Mucosa of gallbladder (tissue), 1 donor: ENCODE measurements around the gene SLC43A1. TPM values are rescaled to one million over a fixed set of nuclear protein-coding genes. Genes with fewer than 3 reads are reported as not detected.
"Not testable (repeated sequence)": the region's sequence is repeated elsewhere in the genome, so short reads cannot be mapped to it uniquely, and the experiment has no call there.

ENCODE experiments used
- DNase-seq: peaks from one replicate; pipeline ENCODE4 v3.0.0-alpha.2; 2020; ENCODE audit warnings: low spot score
- total RNA-seq: library from RNA; stranded (reverse); gene quantifications from one replicate; pipeline ENCODE4 v1.2.1, GENCODE V29; 2021
- donor health status: DM: no; HTN: no; CAD: no.

Gene SLC43A1
- total RNA-seq: 89.5 TPM

DNA sequence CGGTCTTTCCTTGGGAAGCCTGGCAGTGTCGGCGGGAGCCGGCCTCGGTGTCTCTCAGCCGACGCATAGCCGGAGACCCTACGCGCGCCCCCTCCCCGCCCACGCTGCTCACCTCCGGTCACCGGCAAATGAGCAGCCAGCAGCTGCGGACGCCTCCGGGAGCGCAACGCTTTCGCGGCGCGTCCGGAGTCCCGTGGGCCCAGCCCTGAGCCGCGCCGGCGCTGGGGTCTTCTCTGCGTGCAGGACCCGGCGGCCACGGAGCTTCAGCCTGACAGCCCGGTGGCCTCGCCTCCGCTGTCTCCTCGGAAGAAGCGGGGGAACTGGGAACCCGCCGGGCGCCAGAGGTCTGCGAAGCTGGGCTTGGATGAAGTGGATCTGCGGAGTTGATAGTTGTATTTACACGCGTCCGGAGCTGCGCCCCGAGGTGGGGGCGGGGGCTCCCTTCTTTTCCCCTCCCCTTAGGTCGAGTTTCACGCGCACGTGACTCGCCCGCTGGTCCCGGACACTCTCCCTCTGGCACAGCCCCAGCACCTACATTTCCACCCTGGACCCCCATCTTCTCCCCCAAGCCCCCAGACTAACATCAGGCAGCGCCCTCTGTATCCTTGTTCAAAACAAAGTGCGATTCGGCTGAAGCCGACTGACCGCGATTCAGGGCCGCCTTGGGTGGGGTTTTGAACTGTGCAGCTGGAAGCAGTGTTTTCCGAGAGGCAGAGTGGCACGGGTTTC is at the start of gene SLC43A1:
Gene SLC43A1, minus strand, starts transcription at position 371 of the 729 bp plus-strand sequence. CDS start 1,591 bp downstream, outside the sequence.
- peak; percentile 57 for DNase-seq

DNA sequence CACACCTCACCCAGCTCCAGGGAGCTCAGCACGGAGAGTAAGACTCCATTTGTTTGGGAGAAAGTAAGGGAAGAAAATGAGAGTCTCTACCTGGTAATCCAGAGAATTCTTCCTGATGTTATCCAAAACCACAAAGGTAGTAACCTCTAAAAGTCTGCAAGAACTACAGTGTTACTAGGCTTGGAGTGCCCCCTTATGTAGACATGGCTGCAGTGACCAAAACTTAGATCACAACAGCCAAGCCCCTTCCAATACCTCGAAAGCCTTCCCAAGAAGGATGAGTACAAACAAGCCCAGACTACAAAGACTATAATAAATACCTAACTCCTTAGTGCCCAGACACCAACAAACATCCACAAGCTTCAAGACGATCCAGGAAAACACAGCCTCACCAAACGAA is 47.1 kb upstream of the SLC43A1 start:
- DNase-seq: no peak

DNA sequence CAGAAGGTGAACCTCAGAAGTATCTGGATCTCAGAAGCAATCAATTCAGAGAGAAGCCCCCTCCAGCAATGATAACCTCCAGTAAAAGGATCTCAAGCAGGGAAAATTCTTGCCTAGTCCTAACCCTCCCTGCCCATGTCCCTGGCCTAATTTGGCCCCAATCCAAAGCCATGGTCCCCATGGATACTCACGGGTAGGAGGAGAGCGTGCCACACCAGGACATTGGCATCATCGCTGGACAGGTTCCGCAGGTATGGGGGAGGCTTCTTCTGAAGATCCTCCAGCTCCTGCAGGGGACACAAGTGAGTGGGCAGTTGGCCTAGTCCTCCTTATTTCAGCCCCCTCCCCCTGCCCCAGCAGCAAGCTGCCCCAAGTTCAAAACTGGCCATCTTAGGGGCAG is 44.6 kb upstream of the SLC43A1 start:
- no peak for DNase-seq

DNA sequence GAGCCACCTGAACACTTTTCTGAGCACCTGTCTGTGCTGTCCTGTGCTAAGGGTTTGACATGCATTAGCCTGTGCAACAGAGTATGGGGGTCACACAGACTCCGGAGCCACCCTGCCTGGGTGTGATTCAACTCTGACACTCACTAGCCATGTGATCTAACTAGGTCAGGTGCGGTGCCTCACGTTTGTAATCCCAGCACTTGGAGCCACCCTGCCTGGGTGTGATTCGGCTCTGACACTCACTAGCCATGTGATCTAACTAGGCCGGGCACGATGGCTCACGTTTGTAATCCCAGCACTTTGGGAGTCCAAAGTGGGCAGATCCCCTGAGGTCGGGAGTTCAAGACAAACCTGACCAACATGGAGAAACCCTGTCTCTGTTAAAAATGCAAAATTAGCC is 40.5 kb upstream of the SLC43A1 start:
- DNase-seq: no peak

DNA sequence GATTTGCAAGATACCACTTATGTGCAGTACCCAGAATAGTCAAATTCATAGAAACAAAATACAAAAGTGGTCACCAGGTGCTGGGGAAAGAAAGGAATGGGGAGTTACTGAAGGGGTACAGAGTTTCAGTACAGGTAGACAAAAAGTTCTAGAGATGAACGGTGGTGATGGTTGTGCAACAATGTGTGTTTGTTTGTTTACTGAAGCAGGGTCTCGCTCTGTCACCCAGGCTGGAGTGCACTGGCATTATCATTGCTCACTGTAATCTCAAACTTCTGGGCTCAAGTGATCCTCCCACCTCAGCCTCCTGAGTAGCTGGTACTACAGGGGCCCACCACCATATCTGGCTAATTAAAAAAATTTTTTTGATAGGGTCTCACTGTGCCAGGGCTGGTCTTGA is 39.9 kb upstream of the SLC43A1 start:
- no peak for DNase-seq

DNA sequence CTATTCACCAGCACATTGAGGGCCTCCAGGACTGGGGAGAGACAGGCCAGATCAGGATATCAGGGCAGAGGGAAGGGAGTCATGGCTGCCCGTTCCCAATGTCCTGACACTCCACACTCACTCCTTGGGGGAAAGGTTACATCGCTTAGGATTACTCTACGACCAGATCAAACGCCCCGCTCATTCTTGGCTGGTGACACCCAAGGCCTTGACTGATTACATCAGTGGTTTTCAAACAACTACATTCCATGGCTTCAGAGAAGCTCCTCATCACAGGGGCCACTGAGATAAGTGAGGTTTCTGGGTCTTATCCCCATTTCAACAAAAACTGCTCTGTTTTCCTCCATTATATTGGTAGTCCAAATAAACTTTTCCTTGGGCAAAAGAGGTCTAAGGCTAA is 37.0 kb upstream of the SLC43A1 start:
- DNase-seq: no peak

DNA sequence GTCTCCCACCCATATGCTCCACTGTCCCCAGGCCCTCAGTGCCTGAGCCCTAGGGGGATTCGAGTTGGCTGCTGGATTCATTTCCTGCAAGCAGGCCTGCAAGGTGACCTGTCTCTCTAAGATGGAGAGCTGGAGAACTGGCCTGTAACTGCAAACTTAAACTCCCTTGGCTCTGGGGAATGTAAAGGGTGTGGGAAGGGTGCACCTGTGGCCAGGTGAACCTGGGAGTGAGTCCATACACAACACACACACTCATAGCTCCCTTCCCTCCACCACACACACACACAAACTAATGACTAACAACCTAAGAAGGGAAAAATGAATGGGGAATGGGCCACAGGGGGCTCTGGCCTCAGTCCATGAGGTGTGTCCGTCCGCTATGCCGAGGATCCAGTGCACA is 36.4 kb upstream of the SLC43A1 start:
- no peak for DNase-seq

DNA sequence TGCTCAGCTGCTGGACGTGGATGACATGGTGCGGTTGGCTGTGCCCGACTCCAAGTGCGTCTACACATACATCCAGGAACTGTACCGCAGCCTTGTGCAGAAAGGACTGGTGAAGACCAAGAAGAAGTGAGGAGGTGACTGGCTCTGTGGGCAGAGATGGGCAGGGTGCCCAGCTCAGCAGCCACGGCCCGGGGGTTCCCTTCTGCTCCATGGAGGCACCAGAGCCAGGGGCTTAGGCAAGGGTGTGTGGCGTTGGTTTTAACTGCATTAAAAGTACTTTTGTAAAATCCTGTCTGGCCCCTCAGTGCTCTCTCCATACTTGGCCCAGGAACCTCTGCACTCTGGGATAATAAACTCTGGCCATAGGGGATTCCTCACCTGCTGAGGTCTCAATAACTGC is 34.5 kb upstream of the SLC43A1 start:
- no peak for DNase-seq

DNA sequence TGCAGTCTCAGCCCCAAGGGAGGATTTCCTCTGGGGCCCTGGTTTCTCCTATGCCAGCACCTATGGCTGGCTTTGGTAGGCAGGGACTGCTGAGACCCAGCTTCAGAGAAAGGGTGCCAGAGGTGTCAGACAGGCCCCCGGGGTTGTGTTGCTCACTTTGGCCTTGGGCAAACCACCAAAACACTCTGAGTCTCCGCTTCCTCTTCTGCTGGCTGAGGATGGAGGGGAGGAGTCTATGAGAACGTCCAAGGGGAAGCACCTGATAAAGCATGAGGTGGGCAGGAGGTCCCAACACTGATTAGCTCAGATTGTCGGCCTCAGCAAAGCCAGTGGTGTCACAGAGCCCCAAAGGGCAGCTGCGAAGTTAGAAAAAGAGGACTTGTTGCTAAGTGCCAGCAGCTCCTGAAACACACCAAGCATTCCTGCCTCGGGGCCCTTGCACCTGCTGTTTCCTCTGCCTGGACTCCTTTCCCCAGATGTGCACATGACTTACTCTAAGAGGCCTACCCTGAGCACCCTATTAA is 32.4 kb upstream of the SLC43A1 start:
- DNase-seq: no peak

DNA sequence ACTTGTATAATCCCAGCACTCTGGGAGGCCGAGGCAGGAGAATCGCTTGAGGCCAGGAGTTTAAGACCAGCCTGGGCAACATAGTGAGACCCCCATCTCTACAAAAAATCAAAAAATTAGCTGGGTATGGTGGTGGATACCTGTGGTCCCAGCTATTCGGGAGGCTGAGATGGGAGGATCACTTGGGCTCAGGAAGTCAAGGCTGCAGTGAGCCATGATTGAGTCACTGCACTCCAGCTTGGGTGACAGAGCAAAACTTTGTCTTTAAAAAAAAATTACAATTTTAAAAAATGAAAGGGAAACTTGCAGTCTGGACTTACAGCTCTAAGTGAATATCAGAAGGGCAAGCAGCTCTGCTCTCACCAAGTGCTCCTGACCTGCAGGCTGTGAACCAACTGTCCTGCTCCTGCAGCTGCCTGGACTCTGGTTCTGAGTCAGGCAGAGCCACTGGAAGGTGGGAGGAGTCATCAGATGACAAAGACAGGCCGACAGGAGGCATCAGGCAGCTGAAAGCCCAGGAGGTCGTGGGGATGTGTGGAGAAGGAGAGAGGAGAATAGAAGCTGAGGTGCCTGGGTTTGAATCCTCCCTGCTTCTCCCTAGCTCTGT is 31.5 kb upstream of the SLC43A1 start:
- DNase-seq: no peak

DNA sequence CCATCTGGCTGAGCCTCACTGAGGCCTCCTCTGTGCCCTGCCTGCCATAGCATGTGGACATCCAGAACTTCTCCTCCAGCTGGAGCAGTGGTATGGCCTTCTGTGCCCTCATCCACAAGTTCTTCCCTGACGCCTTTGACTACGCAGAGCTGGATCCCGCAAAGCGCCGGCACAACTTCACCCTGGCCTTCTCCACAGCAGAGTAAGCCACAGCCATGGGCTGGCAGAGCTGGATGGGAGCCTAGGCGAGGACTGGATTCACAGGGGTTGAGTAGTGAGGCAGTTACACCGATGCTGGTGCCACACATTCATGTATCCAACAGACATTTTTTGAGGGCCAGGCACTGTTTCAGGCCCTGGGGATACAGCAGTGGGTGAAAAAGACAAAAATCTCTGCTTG is 30.9 kb upstream of the SLC43A1 start:
- no peak for DNase-seq

DNA sequence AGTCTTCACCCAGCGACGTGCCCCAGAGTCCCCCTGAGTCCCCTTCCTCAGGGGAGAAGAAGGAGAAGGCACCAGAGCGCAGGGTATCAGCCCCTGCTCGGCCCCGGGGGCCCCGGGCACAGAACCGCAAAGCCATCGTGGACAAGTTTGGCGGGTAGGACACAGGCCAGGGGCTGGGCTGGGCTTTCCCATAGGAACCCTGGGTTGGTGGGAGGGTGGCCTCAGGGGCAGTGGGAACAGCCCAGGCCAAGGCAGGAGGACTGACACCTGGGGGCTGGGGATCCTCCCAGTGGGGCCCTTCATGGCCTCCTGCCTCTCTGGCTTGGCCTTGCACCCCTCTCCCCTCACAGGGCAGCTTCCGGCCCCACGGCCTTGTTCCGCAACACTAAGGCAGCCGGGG is 30.4 kb upstream of the SLC43A1 start:
- no peak for DNase-seq

DNA sequence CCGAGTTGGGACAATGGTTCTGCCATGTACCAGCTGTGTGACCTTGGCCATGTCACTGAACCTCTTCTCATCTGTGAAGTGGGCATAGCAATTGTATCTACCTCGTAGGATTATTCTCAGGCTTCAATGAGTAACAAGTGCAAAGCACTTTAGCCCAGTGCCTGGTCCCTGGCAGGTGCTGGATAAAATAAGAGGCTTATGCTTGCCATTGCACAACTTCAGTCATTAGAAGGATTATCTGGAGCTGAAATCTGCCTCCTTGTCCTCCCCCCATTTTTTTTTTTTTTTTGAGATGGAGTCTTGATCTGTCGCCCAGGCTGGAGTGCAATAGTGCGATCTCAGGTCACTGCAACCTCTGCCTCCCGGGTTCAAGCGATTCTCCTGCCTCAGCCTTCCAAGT is 29.1 kb upstream of the SLC43A1 start:
- no peak for DNase-seq

DNA sequence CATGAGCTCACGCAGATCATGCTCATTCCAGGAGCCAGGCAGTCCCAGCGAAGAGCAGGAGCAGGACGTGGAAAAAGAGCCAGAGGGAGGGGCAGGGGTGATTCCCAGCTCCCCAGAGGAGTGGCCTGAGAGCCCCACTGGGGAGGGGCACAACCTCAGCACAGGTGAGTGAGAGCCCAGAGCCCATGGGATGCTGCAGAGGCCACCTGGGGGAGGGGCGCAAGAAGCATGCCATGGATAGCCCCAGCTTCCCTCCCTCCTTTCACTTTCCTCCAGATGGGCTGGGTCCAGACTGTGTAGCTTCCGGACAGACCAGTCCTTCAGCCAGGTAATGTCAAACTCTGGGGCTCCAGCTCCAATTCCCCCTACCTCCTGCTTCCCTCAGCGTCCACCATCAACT is 28.1 kb upstream of the SLC43A1 start:
- no peak for DNase-seq

DNA sequence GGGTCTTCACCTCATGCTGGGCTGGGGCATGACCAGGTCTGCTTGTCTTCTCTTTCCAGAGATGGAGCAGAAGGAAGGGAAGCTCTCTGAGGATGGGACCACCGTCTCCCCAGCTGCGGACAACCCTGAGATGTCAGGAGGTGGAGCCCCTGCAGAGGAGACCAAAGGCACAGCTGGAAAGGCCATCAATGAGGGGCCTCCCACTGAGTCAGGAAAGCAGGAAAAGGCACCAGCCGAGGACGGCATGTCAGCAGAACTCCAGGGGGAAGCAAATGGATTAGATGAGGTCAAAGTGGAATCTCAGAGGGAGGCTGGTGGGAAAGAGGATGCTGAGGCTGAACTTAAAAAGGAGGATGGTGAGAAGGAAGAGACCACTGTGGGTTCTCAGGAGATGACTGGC is 27.1 kb upstream of the SLC43A1 start:
- DNase-seq: no peak

DNA sequence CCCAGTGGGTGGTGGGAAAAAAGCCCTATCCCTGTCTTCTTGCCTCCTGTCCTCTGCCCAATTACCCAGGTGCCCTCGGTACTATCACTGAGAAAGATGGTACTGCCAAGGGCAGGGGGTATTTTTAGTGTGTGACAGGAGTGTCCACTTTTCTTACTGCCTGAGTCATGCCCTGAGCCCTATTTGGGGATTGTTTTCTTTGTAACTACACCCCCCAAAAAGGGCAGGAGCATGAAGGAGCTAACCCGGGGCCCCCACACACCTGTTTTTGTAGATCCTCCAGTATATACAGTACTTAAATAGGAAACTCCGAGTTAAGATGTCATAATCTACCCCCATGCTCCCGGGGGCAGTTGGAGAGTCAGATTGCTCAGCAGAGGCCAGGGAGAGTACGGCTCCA is 25.7 kb upstream of the SLC43A1 start:
- no peak for DNase-seq

DNA sequence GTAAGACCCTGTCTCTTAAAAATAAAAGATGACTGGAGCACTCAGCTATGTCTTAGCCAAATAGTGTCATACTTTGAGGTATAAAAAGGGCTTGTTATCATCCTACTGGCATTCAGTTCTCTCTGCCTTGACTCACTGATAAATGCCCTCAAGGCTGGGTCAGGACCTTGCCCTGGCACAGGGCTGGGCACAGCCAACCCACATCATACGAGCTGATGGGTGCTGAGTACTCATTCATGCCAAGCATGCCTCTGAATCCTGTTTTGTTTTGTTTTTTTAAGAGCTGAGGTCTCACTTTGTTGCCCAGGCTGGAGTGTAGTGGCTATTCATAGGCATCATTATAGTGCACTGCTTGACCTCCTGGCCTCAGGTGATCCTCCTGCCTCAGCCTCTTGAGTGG is 23.8 kb upstream of the SLC43A1 start:
- no peak for DNase-seq

DNA sequence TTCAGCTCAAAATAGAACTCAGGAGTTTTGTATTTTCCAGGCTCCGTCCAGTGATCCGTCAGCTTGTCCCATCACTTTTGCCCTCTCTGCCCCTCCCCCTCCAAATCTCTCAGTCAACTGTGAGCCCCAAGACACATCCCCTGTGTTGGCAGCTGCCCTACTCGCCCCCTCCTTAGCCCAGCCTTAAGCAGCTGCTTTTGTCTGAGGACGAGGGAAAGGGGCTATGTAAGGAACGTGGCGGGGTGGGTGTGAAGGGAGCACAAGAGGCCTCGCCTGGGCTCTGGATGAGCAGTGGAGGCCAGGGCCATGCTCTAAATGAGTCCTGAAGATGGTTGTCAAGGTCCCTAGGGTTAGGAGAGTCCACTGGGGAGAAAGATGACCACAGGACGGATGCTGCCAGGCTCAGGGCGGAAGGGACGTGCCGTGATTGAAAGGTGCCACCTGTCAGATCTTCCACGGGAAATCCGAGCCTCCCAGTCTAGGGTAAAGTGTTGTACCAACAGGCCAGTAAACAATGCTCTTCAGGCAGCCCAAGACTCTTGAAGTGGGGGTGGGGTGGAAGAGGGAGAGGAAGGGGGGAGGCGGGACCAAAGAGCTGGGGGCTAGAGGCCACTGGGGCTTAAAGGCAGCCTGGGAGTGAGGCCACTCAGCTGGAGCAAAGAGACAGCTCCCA is 21.6 kb upstream of the SLC43A1 start, which contains the start of gene SMTNL1:
Gene SMTNL1, plus strand, starts transcription at position 649 of the 673 bp plus-strand sequence. CDS start 5,048 bp downstream, outside the sequence.
- no peak for DNase-seq

DNA sequence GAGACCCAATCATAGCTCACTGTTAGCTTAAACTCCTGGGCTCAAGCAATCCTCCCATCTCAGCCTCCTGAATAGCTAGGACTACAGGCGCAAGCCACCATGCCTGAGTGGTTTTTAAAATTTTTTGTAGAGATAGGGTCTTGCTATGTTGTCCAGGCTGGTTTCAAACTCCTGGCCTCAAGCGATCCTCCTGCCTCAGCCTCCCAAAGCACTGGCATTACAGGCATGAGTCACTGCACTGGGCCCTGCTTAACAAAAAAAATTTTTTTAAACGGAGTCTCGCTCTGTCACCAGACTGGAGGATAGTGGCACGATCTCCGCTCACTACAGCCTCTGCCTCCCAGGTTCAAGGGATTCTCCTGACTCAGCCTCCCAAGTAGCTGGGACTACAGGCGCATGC is 18.9 kb upstream of the SLC43A1 start:
- DNase-seq: not testable (repeated sequence)

DNA sequence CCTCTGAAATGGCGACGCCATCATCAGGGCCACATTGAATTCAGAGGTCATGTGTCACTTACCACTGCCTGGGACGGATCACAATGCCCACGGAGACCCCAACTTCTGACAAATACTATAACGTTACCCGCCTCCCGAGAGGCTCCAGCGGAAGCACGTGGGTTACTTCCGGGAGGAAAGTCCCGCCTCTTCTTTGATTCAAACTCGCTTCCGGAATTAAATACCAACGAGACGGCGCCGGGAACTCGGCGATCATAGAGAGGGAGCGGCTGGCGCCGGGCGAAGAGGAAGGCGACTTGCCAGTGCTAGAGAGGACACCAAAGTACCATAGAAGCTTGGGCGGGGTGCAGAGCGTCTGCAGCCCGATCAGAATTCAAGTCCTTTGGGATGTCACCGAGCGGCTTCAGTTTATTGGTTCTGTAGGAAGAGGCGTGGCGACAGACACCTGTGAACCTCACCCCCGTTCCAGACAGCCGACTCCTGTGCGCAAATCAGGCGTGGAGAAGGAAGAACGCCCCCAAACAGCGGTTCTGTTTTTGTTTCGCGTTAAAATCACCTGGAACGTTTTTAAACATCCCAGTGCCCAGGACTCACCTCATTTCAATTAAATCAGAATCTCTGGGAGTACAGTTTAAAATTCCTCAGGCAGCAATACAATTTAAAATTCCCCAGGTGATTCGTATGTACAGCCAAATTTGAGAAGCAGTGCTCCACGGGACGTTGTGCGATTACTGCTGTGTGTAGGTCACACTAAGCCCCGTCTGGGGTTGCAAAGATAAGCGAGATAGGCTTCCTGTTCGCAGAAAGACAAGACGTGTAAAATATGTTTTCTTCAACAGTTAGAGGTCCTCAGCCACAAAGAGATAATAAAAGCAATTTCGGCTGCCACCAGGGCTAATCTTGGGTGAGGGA is 15.3 kb upstream of the SLC43A1 start, which contains the start of gene TIMM10:
Gene TIMM10, minus strand, starts transcription at position 159 of the 912 bp plus-strand sequence. CDS start 565 bp downstream, outside the sequence.
- DNase-seq: peak; percentile 97

DNA sequence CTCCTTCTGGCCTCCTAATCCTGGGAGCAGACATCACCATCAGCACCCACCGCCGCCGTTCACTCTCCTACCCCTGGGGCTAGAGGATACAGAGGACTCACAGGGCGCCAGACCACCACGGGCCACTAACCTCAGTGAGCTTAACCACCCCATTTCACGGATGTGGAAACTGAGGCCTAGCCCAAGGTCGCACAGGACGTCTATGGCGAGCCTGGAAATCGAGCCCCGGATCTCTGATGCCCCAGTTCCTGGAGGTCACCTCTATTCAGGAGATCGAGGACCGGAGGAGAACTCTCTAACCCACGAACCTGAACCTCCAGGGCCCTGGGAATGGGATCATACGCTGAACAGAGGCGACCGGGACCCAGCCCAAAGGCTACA is 14.7 kb upstream of the SLC43A1 start:
- DNase-seq: peak; percentile 16

DNA sequence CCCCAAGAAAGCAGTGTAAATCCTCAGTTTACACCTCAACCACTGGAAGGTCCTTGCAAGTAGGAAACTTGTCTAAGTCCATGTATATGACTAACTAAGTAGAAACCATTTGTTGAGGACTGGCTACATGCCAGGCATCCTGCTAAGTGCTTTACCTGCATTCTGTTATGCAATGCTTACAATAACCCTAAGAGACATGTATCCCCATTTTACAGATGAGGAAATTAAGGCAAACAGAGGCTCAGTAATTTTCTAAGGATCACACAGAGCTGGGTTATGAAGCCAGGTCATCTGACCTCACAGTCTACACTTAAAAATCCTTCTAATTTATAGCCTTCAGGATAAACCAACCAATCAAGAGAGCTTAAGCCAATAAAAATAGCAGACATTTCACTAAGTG is 13.5 kb upstream of the SLC43A1 start:
- no peak for DNase-seq
